Astrocyte of the cerebellum (primary cell): ENCODE measurements around the gene TPSB2.

Source experiments
- DNase-seq: peaks from one replicate; pipeline ENCODE4 v3.0.0-alpha.2; 2011; ENCODE audit warnings: low read depth
- H3K4me3 ChIP-seq: 2 replicates; pipeline ENCODE4 v1.5.1; 2011; ENCODE audit warnings: mild to moderate bottlenecking, low read depth, low read length, moderate library complexity
- CTCF ChIP-seq: IDR thresholded peaks from 2 replicates; pipeline ENCODE4 v1.5.1; 2012; ENCODE audit warnings: low read length, low read depth, moderate library complexity, mild to moderate bottlenecking; ENCODE audit errors: missing control alignments
- in situ Hi-C: cut with HindIII; loops from 2 replicates; pipeline ENCODE4 v1.10.0; 2017; ENCODE audit warnings: low sequenced_read_pairs

Gene TPSB2

GRCh38 chr16:1225051-1225451 lies 4.9 kb downstream of the TPSB2 start, which contains the start of gene TPSG1:
TPSG1 (minus strand) TSS chr16:1225268; CDS start chr16:1225252, 16 bp downstream.
- no peak for TF ChIP-seq CTCF
- H3K4me3 ChIP-seq, result no peak within 1 kb of the TSS
- in situ Hi-C loops, result no loop called here

GRCh38 chr16:1224558-1224957 lies 5.4 kb downstream of the TPSB2 start:
- no peak overlapping the region for H3K4me3 ChIP-seq
- no peak for DNase-seq
- in situ Hi-C loops, result no loop called here
- no peak for TF ChIP-seq CTCF

More at GRCh38 chr16:1225051-1225451, 4.9 kb downstream of the TPSB2 start, which contains the start of gene TPSG1:
- no peak for DNase-seq

GRCh38 chr16:1223355-1224214 lies 6.4 kb downstream of the TPSB2 start:
- TF ChIP-seq CTCF, result no peak
- DNase-seq, result no peak
- no peak overlapping the region for H3K4me3 ChIP-seq
- in situ Hi-C loops, result no loop called here

GRCh38 chr16:1222553-1223354 lies 7.2 kb downstream of the TPSB2 start:
- in situ Hi-C loops, result no loop called here
- no peak overlapping the region for H3K4me3 ChIP-seq
- no peak for TF ChIP-seq CTCF
- DNase-seq, result no peak

- no peak for TF ChIP-seq CTCF
- in situ Hi-C loops, result no loop called here
- no peak overlapping the region for H3K4me3 ChIP-seq
- DNase-seq, result no peak
These were observed 8.1 kb downstream of the TPSB2 start for GRCh38 chr16:1221628-1222552.
